GM12801 (cell line): Measurements from ENCODE around the gene IRF2.

Experiments used
- CTCF ChIP-seq: IDR thresholded peaks from one replicate; pipeline ENCODE4 v1.5.1; 2011; ENCODE audit warnings: control low read depth; ENCODE audit not compliant: insufficient read length; ENCODE audit errors: extremely low read depth

The IRF2 gene

GRCh38 chr4:184481544-184481943 is 7.2 kb upstream of the IRF2 start:
- no peak for TF ChIP-seq CTCF

GRCh38 chr4:184479516-184479950 is 5.2 kb upstream of the IRF2 start:
- TF ChIP-seq CTCF, result no peak

GRCh38 chr4:184477201-184477999 is 3.0 kb upstream of the IRF2 start:
- TF ChIP-seq CTCF, result no peak

- TF ChIP-seq CTCF, result no peak
Measured at GRCh38 chr4:184476695-184477094, 2.3 kb upstream of the IRF2 start.

- TF ChIP-seq CTCF, result no peak
Measured at GRCh38 chr4:184475498-184475897, 1.1 kb upstream of the IRF2 start.

- no peak for TF ChIP-seq CTCF
Measured at GRCh38 chr4:184475096-184475461, 729 bp upstream of the IRF2 start.

GRCh38 chr4:184473499-184474262 is 669 bp downstream of the IRF2 start:
- TF ChIP-seq CTCF, result no peak
